ENCODE results near the gene FOSL2. TPM values are rescaled to one million over a fixed set of nuclear protein-coding genes. Genes with fewer than 3 reads are reported as not detected.

The FOSL2 gene
- total and polyA plus RNA-seq, 4 donors = 20.0 to 260 (median 109) TPM

GRCh38 chr2:28354920-28355520 is 37.6 kb upstream of the FOSL2 start:
- intact Hi-C loops (cut with DNase I) = no loop called here
- DNase-seq (peak; percentile 33 to 49), ATAC-seq (ENCODE audit: low FRiP score) (no peak)
- Histone ChIP-seq H3K9me3 (ENCODE audit: control insufficient read depth, low read length) (no peaks in the 10 kb centered on the region), H3K36me3 (ENCODE audit: control insufficient read depth in 1 of 2, insufficient read depth in 2 of 2, low read length in 1 of 2) (no peaks in the 10 kb centered on the region), H3K4me3 (ENCODE audit: low read length in 2 of 2) (no peak overlapping the region), H3K4me1 (ENCODE audit: control insufficient read depth in 1 of 2, insufficient read depth in 2 of 2, low read length in 2 of 2) (no peaks in the 10 kb centered on the region), H3K27me3 (ENCODE audit: control insufficient read depth in 1 of 2, insufficient read depth in 2 of 2, low read length in 1 of 2) (no peaks in the 10 kb centered on the region), H3K27ac (ENCODE audit: low read depth in 1 of 2, low read length in 2 of 2) (peak overlapping the region in 1 of 2 donors; percentile 37)
- WGBS, 2 donors = 94 to 96% methylated on average over 10 of the region's 10 CpGs

- H3K36me3 ChIP-seq (ENCODE audit: control insufficient read depth in 1 of 2, insufficient read depth in 2 of 2, low read length in 1 of 2) = no peaks in the 10 kb centered on the region
- peak overlapping the region in 1 of 2 donors; percentile 37 for H3K27ac ChIP-seq (ENCODE audit: low read depth in 1 of 2, low read length in 2 of 2)
- no peaks in the 10 kb centered on the region for H3K4me1 ChIP-seq (ENCODE audit: control insufficient read depth in 1 of 2, insufficient read depth in 2 of 2, low read length in 2 of 2)
- no peaks in the 10 kb centered on the region for H3K27me3 ChIP-seq (ENCODE audit: control insufficient read depth in 1 of 2, insufficient read depth in 2 of 2, low read length in 1 of 2)
- DNase-seq = peak; percentile 79 to 87
- intact Hi-C loops (cut with DNase I) = no loop called here
- no peak overlapping the region for H3K4me3 ChIP-seq (ENCODE audit: low read length in 2 of 2)
- no peaks in the 10 kb centered on the region for H3K9me3 ChIP-seq (ENCODE audit: control insufficient read depth, low read length)
- ATAC-seq (ENCODE audit: low FRiP score) = peak; percentile 24
- 56 to 66% methylated on average over 6 of the region's 6 CpGs for WGBS, 2 donors
These were observed 37.0 kb upstream of the FOSL2 start for GRCh38 chr2:28355521-28356094.

GRCh38 chr2:28356095-28356911 is 36.4 kb upstream of the FOSL2 start:
- intact Hi-C loops (cut with DNase I) = no loop called here
- 5 to 14% methylated on average over 17 of the region's 17 CpGs for WGBS, 2 donors
- Histone ChIP-seq H3K9me3 (ENCODE audit: control insufficient read depth, low read length) (no peaks in the 10 kb centered on the region), H3K27ac (ENCODE audit: low read depth in 1 of 2, low read length in 2 of 2) (peak overlapping the region; percentile 37 to 38), H3K36me3 (ENCODE audit: control insufficient read depth in 1 of 2, insufficient read depth in 2 of 2, low read length in 1 of 2) (no peaks in the 10 kb centered on the region), H3K27me3 (ENCODE audit: control insufficient read depth in 1 of 2, insufficient read depth in 2 of 2, low read length in 1 of 2) (no peaks in the 10 kb centered on the region), H3K4me3 (ENCODE audit: low read length in 2 of 2) (no peak overlapping the region), H3K4me1 (ENCODE audit: control insufficient read depth in 1 of 2, insufficient read depth in 2 of 2, low read length in 2 of 2) (no peaks in the 10 kb centered on the region)
- ATAC-seq (ENCODE audit: low FRiP score) (peak; percentile 89), DNase-seq (peak; percentile 96 to 97)

GRCh38 chr2:28357055-28357454 is 35.6 kb upstream of the FOSL2 start:
- H3K4me1 ChIP-seq (ENCODE audit: control insufficient read depth in 1 of 2, insufficient read depth in 2 of 2, low read length in 2 of 2) = no peaks in the 10 kb centered on the region
- no peak overlapping the region for H3K4me3 ChIP-seq (ENCODE audit: low read length in 2 of 2)
- no peak for ATAC-seq (ENCODE audit: low FRiP score)
- intact Hi-C loops (cut with DNase I) = no loop called here
- H3K27me3 ChIP-seq (ENCODE audit: control insufficient read depth in 1 of 2, insufficient read depth in 2 of 2, low read length in 1 of 2) = no peaks in the 10 kb centered on the region
- DNase-seq = no peak
- 78 to 89% methylated on average over 5 of the region's 5 CpGs for WGBS, 2 donors
- no peaks in the 10 kb centered on the region for H3K36me3 ChIP-seq (ENCODE audit: control insufficient read depth in 1 of 2, insufficient read depth in 2 of 2, low read length in 1 of 2)
- no peaks in the 10 kb centered on the region for H3K9me3 ChIP-seq (ENCODE audit: control insufficient read depth, low read length)
- H3K27ac ChIP-seq (ENCODE audit: low read depth in 1 of 2, low read length in 2 of 2) = no peak overlapping the region

- Histone ChIP-seq H3K4me1 (ENCODE audit: control insufficient read depth in 1 of 2, insufficient read depth in 2 of 2, low read length in 2 of 2) (no peaks in the 10 kb centered on the region), H3K27ac (ENCODE audit: low read depth in 1 of 2, low read length in 2 of 2) (no peak overlapping the region), H3K4me3 (ENCODE audit: low read length in 2 of 2) (no peak overlapping the region), H3K27me3 (ENCODE audit: control insufficient read depth in 1 of 2, insufficient read depth in 2 of 2, low read length in 1 of 2) (no peaks in the 10 kb centered on the region), H3K36me3 (ENCODE audit: control insufficient read depth in 1 of 2, insufficient read depth in 2 of 2, low read length in 1 of 2) (no peaks in the 10 kb centered on the region), H3K9me3 (ENCODE audit: control insufficient read depth, low read length) (no peaks in the 10 kb centered on the region)
- WGBS, 2 donors = 91 to 93% methylated on average over 19 of the region's 19 CpGs
- intact Hi-C loops (cut with DNase I) = no loop called here
- no peak for ATAC-seq (ENCODE audit: low FRiP score)
- no peak for DNase-seq
These were observed 34.5 kb upstream of the FOSL2 start for GRCh38 chr2:28357948-28358667.

- H3K27ac ChIP-seq (ENCODE audit: low read depth in 1 of 2, low read length in 2 of 2) = no peak overlapping the region
These were observed 33.9 kb upstream of the FOSL2 start for GRCh38 chr2:28358668-28359201.

GRCh38 chr2:28359222-28360057 is 33.2 kb upstream of the FOSL2 start:
- no peaks in the 10 kb centered on the region for H3K4me1 ChIP-seq (ENCODE audit: control insufficient read depth in 1 of 2, insufficient read depth in 2 of 2, low read length in 2 of 2)
- H3K4me3 ChIP-seq (ENCODE audit: low read length in 2 of 2) = no peak overlapping the region
- DNase-seq (peak in 1 of 2 donors; percentile 85), ATAC-seq (ENCODE audit: low FRiP score) (no peak)
- H3K36me3 ChIP-seq (ENCODE audit: control insufficient read depth in 1 of 2, insufficient read depth in 2 of 2, low read length in 1 of 2) = no peaks in the 10 kb centered on the region
- no peak overlapping the region for H3K27ac ChIP-seq (ENCODE audit: low read depth in 1 of 2, low read length in 2 of 2)
- WGBS, 2 donors = 85 to 89% methylated on average over 28 of the region's 28 CpGs
- H3K9me3 ChIP-seq (ENCODE audit: control insufficient read depth, low read length) = no peaks in the 10 kb centered on the region
- intact Hi-C loops (cut with DNase I) = no loop called here
- no peaks in the 10 kb centered on the region for H3K27me3 ChIP-seq (ENCODE audit: control insufficient read depth in 1 of 2, insufficient read depth in 2 of 2, low read length in 1 of 2)

More at GRCh38 chr2:28358668-28359201, 33.9 kb upstream of the FOSL2 start:
- no peak overlapping the region for H3K4me3 ChIP-seq (ENCODE audit: low read length in 2 of 2)
- intact Hi-C loops (cut with DNase I) = no loop called here
- no peaks in the 10 kb centered on the region for H3K9me3 ChIP-seq (ENCODE audit: control insufficient read depth, low read length)
- WGBS, 2 donors = 89% methylated on average over 7 of the region's 7 CpGs
- DNase-seq = no peak
- no peaks in the 10 kb centered on the region for H3K4me1 ChIP-seq (ENCODE audit: control insufficient read depth in 1 of 2, insufficient read depth in 2 of 2, low read length in 2 of 2)
- H3K36me3 ChIP-seq (ENCODE audit: control insufficient read depth in 1 of 2, insufficient read depth in 2 of 2, low read length in 1 of 2) = no peaks in the 10 kb centered on the region
- no peaks in the 10 kb centered on the region for H3K27me3 ChIP-seq (ENCODE audit: control insufficient read depth in 1 of 2, insufficient read depth in 2 of 2, low read length in 1 of 2)
- ATAC-seq (ENCODE audit: low FRiP score) = no peak

Measured in aorta (tissue), 5 donors.